Left cardiac atrium (tissue), 4 donors: ENCODE measurements around the gene PEX10. TPM values are rescaled to one million over a fixed set of nuclear protein-coding genes. Genes with fewer than 3 reads are reported as not detected.
A peak's percentile ranks its signal among the peaks of the same experiment; 100 is the strongest.

Source experiments
- ATAC-seq, 2 donors: fragments of 200-7000 bp; cut with Tn5 transposase; one replicate each; pipeline ENCODE4 v1.9.1; 2020; ENCODE audit warnings: mild to moderate bottlenecking in 2 of 2, moderate library complexity in 2 of 2
- DNase-seq: peaks from one replicate; pipeline ENCODE4 v3.0.0-alpha.2; 2020
- intact Hi-C, 2 donors: fragments of 100-400 bp; cut with DNase I; formaldehyde crosslinking; loops; one replicate each; pipeline versions ENCODE4 v1.14.1 to v1.15.1; 2022 to 2023
- total RNA-seq, 2 donors: library from RNA; stranded (reverse); fragmentation: NEBNext Ultra II Directional; extraction: Animal tissue kit (Norgen Biotek cat#: 25700); gene quantifications; one replicate each; pipeline ENCODE4 v1.2.1, GENCODE V29; 2021
- donor health status: DM: no; HTN: yes; CAD: no.
- donor health status: DM: no; HTN: yes; CAD: no; lungs with severe emphysema.
- donor health status: DM: yes; HTN: yes; CAD: no.
- donor health status: Dilated cardiomyopathy.

The PEX10 gene
- total RNA-seq, 2 donors from 2014 or later, result 12.3 to 14.5 TPM

- ATAC-seq (no peak), DNase-seq (peak; percentile 17)
- intact Hi-C loops, result no loop called here
These were observed 39.5 kb downstream of the PEX10 start for GRCh38 chr1:2372551-2373490.

- no peak for DNase-seq
- ATAC-seq, result no peak
- intact Hi-C loops, result no loop called here
These were observed 44.2 kb downstream of the PEX10 start for GRCh38 chr1:2368053-2368744.

GRCh38 chr1:2363847-2364513 lies 48.4 kb downstream of the PEX10 start:
- no peak for DNase-seq
- intact Hi-C loops, result no loop called here
- ATAC-seq, result no peak

- no peak for ATAC-seq
- intact Hi-C loops, result no loop called here
- peak; percentile 5 for DNase-seq
These were observed 51.6 kb downstream of the PEX10 start for GRCh38 chr1:2360588-2361364.

- intact Hi-C loops, result no loop called here
- DNase-seq (peak; percentile 11), ATAC-seq (no peak)
These were observed 53.4 kb downstream of the PEX10 start for GRCh38 chr1:2358651-2359640.

- ATAC-seq, result no peak
- peak; percentile 15 for DNase-seq
- intact Hi-C loops, result no loop called here
These were observed 54.3 kb downstream of the PEX10 start for GRCh38 chr1:2358072-2358471.

- ATAC-seq (no peak), DNase-seq (peak; percentile 10)
- intact Hi-C loops, result no loop called here
These were observed 55.2 kb downstream of the PEX10 start for GRCh38 chr1:2356911-2357845.

GRCh38 chr1:2356401-2356800 lies 56.0 kb downstream of the PEX10 start:
- intact Hi-C loops, result no loop called here
- ATAC-seq (no peak), DNase-seq (peak; percentile 7)

GRCh38 chr1:2355373-2356261 lies 56.7 kb downstream of the PEX10 start:
- peak; percentile 13 for DNase-seq
- ATAC-seq, result no peak
- intact Hi-C loops, result no loop called here

- ATAC-seq, result no peak
- DNase-seq, result peak; percentile 11
- intact Hi-C loops, result no loop called here
These were observed 57.6 kb downstream of the PEX10 start for GRCh38 chr1:2354511-2355372.

Other genes starting within 250 kb of the PEX10 start
- 10 to 100 TPM; 35.4 to 41.4 TPM for gene FAAP20, start 217.8 kb downstream of the PEX10 start, total RNA-seq
- 10 to 100 TPM; 47.1 to 66.9 TPM for gene SKI, start 184.2 kb downstream of the PEX10 start, total RNA-seq
- 1 to 10 TPM; 3.7 to 4.9 TPM for gene MORN1, start 21.0 kb downstream of the PEX10 start, total RNA-seq
- gene RER1, start 20.7 kb downstream of the PEX10 start, total RNA-seq, result 100 to 1,000 TPM in 1 of 2 donors, 10 to 100 TPM in 1; 96.2 to 105 TPM
- gene PLCH2, start 63.7 kb upstream of the PEX10 start, total RNA-seq, result under 1 TPM; 0.13 to 0.74 TPM
- 10 to 100 TPM; 37.5 to 40.6 TPM for gene PANK4, start 114.0 kb upstream of the PEX10 start, total RNA-seq
- gene HES5, start 117.7 kb upstream of the PEX10 start, total RNA-seq, result under 1 TPM; 0.91 to 0.99 TPM
- gene TNFRSF14, start 143.8 kb upstream of the PEX10 start, total RNA-seq, result 10 to 100 TPM; 21.6 to 22.6 TPM
- gene PRXL2B, start 174.2 kb upstream of the PEX10 start, total RNA-seq, result 10 to 100 TPM; 10.8 to 14.1 TPM
- gene MMEL1, start 220.5 kb upstream of the PEX10 start, total RNA-seq, result under 1 TPM; 0.47 to 0.68 TPM